ENCODE measurements around the gene SERGEF. TPM values are rescaled to one million over a fixed set of nuclear protein-coding genes. Genes with fewer than 3 reads are reported as not detected.

The SERGEF gene
- total and polyA plus RNA-seq, 4 donors: 12.0 to 17.9 (median 13.4) TPM

DNA sequence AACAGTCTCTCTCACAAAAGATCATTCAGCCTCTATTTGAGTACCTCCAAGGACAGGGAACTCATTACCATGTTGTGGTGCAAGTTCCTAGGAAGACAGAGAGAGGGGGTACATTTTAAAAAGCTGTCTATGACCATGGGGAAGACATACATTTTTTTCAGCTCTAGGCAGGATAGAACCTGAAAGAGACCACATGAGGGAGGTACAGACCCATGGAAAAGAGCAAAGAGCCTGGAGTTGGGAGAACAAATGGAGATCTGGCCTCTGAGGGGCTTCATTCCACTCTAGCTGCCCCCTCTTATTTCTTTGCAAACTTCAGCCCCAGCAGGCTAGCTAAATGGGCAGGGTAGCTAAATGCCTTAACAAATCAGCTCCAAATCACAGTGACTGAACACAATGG lies 241.9 kb downstream of the SERGEF start:
- H3K27ac ChIP-seq (ENCODE audit: low read depth in 1 of 2, low read length in 2 of 2): no peak overlapping the region
- peaks cover 3 to 15% (median 13%) of the 10 kb centered on the region in 4 donors for H3K4me1 ChIP-seq (ENCODE audit: control insufficient read depth in 4 of 4, insufficient read depth in 4 of 4, low read length in 3 of 4)
- no peak for DNase-seq (ENCODE audit: low spot score)
- H3K27me3 ChIP-seq (ENCODE audit: control insufficient read depth in 4 of 4, insufficient read depth in 4 of 4, low read length in 3 of 4): no peaks in the 10 kb centered on the region
- H3K9ac ChIP-seq (ENCODE audit: low read depth in 1 of 2, low read length in 2 of 2): no peak overlapping the region
- H3K4me3 ChIP-seq (ENCODE audit: low read depth in 1 of 3, low read length in 3 of 3): no peak overlapping the region
- H3K9me3 ChIP-seq (ENCODE audit: control insufficient read depth in 4 of 4, low read length in 3 of 4): no peaks in the 10 kb centered on the region
- peak in 1 of 2 donors; percentile 38 for TF ChIP-seq RAD21 (IDR thresholded peaks at IDR 0.05)
- TF ChIP-seq, protein P1, sequence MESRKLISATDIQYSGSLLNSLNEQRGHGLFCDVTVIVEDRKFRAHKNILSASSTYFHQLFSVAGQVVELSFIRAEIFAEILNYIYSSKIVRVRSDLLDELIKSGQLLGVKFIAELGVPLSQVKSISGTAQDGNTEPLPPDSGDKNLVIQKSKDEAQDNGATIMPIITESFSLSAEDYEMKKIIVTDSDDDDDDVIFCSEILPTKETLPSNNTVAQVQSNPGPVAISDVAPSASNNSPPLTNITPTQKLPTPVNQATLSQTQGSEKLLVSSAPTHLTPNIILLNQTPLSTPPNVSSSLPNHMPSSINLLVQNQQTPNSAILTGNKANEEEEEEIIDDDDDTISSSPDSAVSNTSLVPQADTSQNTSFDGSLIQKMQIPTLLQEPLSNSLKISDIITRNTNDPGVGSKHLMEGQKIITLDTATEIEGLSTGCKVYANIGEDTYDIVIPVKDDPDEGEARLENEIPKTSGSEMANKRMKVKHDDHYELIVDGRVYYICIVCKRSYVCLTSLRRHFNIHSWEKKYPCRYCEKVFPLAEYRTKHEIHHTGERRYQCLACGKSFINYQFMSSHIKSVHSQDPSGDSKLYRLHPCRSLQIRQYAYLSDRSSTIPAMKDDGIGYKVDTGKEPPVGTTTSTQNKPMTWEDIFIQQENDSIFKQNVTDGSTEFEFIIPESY (IDR thresholded peaks at IDR 0.05): no peak
- H3K36me3 ChIP-seq (ENCODE audit: control insufficient read depth in 4 of 4, insufficient read depth in 3 of 4, low read depth in 1 of 4, low read length in 3 of 4): no peaks in the 10 kb centered on the region

DNA sequence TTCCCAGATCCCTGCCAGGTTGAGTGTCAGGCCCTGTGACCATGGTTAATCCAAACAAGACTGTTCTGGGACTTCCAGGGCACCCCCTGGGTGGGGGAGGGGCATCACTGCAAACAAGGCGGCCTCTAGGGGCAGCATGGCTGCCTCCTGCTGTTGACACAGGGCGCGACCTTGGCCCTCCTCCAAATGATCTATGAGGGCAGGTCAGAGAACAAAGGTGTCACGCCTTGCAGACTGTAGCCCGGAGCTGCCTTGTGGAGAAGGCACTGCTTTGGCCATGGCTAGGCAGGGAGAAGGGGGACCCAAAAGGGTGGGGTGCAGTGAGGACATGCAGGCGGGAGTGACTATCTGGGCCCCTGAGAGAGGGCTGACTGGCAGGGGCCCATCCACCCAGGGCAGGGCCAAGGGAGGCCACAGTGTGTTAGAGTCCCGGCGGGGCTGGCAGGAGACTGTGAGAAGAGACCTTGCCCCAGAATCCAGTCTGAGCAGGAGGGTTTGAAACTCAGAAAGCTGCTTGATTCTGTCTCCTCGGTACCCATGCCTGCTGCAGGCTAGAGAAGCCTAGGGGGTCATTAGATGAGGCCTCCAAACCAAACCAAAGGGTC lies 242.7 kb downstream of the SERGEF start:
- no peak overlapping the region for H3K27ac ChIP-seq (ENCODE audit: low read depth in 1 of 2, low read length in 2 of 2)
- TF ChIP-seq, protein P2, sequence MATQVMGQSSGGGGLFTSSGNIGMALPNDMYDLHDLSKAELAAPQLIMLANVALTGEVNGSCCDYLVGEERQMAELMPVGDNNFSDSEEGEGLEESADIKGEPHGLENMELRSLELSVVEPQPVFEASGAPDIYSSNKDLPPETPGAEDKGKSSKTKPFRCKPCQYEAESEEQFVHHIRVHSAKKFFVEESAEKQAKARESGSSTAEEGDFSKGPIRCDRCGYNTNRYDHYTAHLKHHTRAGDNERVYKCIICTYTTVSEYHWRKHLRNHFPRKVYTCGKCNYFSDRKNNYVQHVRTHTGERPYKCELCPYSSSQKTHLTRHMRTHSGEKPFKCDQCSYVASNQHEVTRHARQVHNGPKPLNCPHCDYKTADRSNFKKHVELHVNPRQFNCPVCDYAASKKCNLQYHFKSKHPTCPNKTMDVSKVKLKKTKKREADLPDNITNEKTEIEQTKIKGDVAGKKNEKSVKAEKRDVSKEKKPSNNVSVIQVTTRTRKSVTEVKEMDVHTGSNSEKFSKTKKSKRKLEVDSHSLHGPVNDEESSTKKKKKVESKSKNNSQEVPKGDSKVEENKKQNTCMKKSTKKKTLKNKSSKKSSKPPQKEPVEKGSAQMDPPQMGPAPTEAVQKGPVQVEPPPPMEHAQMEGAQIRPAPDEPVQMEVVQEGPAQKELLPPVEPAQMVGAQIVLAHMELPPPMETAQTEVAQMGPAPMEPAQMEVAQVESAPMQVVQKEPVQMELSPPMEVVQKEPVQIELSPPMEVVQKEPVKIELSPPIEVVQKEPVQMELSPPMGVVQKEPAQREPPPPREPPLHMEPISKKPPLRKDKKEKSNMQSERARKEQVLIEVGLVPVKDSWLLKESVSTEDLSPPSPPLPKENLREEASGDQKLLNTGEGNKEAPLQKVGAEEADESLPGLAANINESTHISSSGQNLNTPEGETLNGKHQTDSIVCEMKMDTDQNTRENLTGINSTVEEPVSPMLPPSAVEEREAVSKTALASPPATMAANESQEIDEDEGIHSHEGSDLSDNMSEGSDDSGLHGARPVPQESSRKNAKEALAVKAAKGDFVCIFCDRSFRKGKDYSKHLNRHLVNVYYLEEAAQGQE (IDR thresholded peaks at IDR 0.05): peak; percentile 80
- TF ChIP-seq HNF4G (IDR thresholded peaks at IDR 0.05) (peak; percentile 76), GABPA (IDR thresholded peaks at IDR 0.05 in 1 of 2, conservative IDR thresholded peaks at IDR 0.05 in 1 of 2) (peak in 1 of 2 donors; percentile 60), RXRA (IDR thresholded peaks at IDR 0.05) (peak; percentile 91 to 96), FOXA2 (IDR thresholded peaks at IDR 0.05) (peak; percentile 99), NR2F2 (IDR thresholded peaks at IDR 0.05) (peak; percentile 99), EGR1 (IDR thresholded peaks at IDR 0.05; ENCODE audit: low read depth in 2 of 2) (no peak), HNF4A (conservative IDR thresholded peaks at IDR 0.05) (peak; percentile 94 to 98), SP1 (IDR thresholded peaks at IDR 0.05) (peak; percentile 88), YY1 (IDR thresholded peaks at IDR 0.05) (peak; percentile 94), TAF1 (conservative IDR thresholded peaks at IDR 0.05) (no peak), JUND (IDR thresholded peaks at IDR 0.05) (peak in 1 of 2 donors; percentile 76), RAD21 (IDR thresholded peaks at IDR 0.05) (peak; percentile 69 to 74), FOXA1 (IDR thresholded peaks at IDR 0.05) (peak; percentile 100)
- TF ChIP-seq, protein P3, sequence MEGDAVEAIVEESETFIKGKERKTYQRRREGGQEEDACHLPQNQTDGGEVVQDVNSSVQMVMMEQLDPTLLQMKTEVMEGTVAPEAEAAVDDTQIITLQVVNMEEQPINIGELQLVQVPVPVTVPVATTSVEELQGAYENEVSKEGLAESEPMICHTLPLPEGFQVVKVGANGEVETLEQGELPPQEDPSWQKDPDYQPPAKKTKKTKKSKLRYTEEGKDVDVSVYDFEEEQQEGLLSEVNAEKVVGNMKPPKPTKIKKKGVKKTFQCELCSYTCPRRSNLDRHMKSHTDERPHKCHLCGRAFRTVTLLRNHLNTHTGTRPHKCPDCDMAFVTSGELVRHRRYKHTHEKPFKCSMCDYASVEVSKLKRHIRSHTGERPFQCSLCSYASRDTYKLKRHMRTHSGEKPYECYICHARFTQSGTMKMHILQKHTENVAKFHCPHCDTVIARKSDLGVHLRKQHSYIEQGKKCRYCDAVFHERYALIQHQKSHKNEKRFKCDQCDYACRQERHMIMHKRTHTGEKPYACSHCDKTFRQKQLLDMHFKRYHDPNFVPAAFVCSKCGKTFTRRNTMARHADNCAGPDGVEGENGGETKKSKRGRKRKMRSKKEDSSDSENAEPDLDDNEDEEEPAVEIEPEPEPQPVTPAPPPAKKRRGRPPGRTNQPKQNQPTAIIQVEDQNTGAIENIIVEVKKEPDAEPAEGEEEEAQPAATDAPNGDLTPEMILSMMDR (IDR thresholded peaks at IDR 0.05; ENCODE audit: low read depth, low read length, missing input control): peak; percentile 51
- TF ChIP-seq, protein P1 (IDR thresholded peaks at IDR 0.05): no peak
- TF ChIP-seq, protein P4, sequence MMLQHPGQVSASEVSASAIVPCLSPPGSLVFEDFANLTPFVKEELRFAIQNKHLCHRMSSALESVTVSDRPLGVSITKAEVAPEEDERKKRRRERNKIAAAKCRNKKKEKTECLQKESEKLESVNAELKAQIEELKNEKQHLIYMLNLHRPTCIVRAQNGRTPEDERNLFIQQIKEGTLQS (IDR thresholded peaks at IDR 0.05): no peak
- TF ChIP-seq, protein P5, sequence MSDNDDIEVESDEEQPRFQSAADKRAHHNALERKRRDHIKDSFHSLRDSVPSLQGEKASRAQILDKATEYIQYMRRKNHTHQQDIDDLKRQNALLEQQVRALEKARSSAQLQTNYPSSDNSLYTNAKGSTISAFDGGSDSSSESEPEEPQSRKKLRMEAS (IDR thresholded peaks at IDR 0.05): no peak
- no peak overlapping the region for H3K9ac ChIP-seq (ENCODE audit: low read depth in 1 of 2, low read length in 2 of 2)
- peak; percentile 83 for DNase-seq (ENCODE audit: low spot score)
- H3K9me3 ChIP-seq (ENCODE audit: control insufficient read depth in 4 of 4, low read length in 3 of 4): no peaks in the 10 kb centered on the region
- H3K4me3 ChIP-seq (ENCODE audit: low read depth in 1 of 3, low read length in 3 of 3): no peak overlapping the region
- WGBS: 35% methylated on average over 9 of the region's 9 CpGs
- H3K36me3 ChIP-seq (ENCODE audit: control insufficient read depth in 4 of 4, insufficient read depth in 3 of 4, low read depth in 1 of 4, low read length in 3 of 4): no peaks in the 10 kb centered on the region
- H3K4me1 ChIP-seq (ENCODE audit: control insufficient read depth in 4 of 4, insufficient read depth in 4 of 4, low read length in 3 of 4): peaks cover 3 to 15% (median 13%) of the 10 kb centered on the region in 4 donors
- no peaks in the 10 kb centered on the region for H3K27me3 ChIP-seq (ENCODE audit: control insufficient read depth in 4 of 4, insufficient read depth in 4 of 4, low read length in 3 of 4)
